Mesodermal cell (in vitro differentiated cells): ENCODE data around the gene RAB8B.

Experiments
- H3K27ac ChIP-seq: 2 replicates; pipeline ENCODE4 v1.7.0; 2013; ENCODE audit warnings: mild to moderate bottlenecking, low read depth, low read length, moderate library complexity; ENCODE audit not compliant: severe bottlenecking
- H3K36me3 ChIP-seq: 2 replicates; pipeline ENCODE4 v1.7.1; 2013; ENCODE audit warnings: mild to moderate bottlenecking, low read length, moderate library complexity; ENCODE audit not compliant: control insufficient read depth, insufficient read depth
- H3K4me1 ChIP-seq: one replicate; pipeline ENCODE4 v1.7.1; 2013; ENCODE audit warnings: mild to moderate bottlenecking, low read length; ENCODE audit not compliant: insufficient read depth, control insufficient read depth, poor library complexity, severe bottlenecking
- H3K4me3 ChIP-seq: 2 replicates; pipeline ENCODE4 v1.7.0; 2013; ENCODE audit warnings: low read length, control low read depth, mild to moderate bottlenecking; ENCODE audit not compliant: insufficient read depth, poor library complexity, severe bottlenecking; ENCODE audit errors: extremely low read depth
- H3K9me3 ChIP-seq: 2 replicates; pipeline ENCODE4 v1.7.1; 2013; ENCODE audit warnings: mild to moderate bottlenecking, low read length, moderate library complexity; ENCODE audit not compliant: control insufficient read depth
- WGBS, 2 experiments: methylation state at CpG; one replicate each; pipeline ENCODE4 v1.1.5; 2013; ENCODE audit warnings: missing lambda C conversion rate in 2 of 2; ENCODE audit not compliant: insufficient coverage in 2 of 2; 5-methylcytosine and 5-hydroxymethylcytosine counted together

Gene RAB8B

DNA sequence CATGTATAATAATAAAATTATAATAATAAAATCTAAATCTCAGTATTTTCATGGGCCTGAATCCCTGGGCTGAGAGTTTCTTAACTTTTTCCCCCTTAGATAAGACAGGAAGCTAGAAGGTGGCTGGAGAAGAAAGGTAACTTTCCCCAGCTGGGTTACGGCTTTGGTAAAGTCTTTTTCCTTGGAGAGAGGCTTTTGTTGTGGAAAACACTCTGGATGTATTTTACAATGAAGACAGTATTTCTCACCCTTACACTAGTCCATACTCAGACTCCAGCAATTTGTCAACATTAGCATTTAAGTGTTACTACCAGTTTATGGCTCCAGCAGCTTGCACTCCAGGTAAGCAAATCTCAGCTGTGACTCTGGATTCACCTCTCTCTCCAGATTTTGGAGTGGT, 122.9 kb downstream of the RAB8B start:
- Histone ChIP-seq H3K4me3 (no peak overlapping the region), H3K4me1 (no peaks in the 10 kb centered on the region), H3K9me3 (no peaks in the 10 kb centered on the region), H3K27ac (no peak overlapping the region), H3K36me3 (no peaks in the 10 kb centered on the region)
- WGBS, 2 experiments: no CpG with 5 or more reads among the region's 1 CpG

DNA sequence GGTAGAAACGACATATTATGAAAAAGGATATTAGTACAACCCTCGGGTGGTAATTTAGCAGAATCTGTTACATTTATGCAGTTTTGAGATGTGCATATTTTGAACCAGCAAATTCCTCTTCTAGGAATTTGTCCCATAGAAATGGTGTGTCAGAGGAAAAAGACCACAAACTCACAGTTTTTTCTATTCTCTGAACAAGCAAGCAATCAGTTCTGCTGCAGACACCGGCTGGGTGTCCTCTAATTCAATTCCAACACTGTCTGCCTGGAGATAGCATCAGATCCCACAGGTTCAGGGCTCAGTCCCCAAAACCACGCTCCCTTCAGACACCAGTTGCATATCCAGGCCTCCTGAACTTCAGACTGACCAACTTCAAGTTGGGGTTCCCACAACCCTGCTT, 124.4 kb downstream of the RAB8B start:
- Histone ChIP-seq H3K27ac (no peak overlapping the region), H3K9me3 (no peaks in the 10 kb centered on the region), H3K4me1 (no peaks in the 10 kb centered on the region), H3K4me3 (no peak overlapping the region), H3K36me3 (no peaks in the 10 kb centered on the region)
- WGBS, 2 experiments: 83 to 91% methylated on average over 2 to 3 of the region's 4 CpGs

DNA sequence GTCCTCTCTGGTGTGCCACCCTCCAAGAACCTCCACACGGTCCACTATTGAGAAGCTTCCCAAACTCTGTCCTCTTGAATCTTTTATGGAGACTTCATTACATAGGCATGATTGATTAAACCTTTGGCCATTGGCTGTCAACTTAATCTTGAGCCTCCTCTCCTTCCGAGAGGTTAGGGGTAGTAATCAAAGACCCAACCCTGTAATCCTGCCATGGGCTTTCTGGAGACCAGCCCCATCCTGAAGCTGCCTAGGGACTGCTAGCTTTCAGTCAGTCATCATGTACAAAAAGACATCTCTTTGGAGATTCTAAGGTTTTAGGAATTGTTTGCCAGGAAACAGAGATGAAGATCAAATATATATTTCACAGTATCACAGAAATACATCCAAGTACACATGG, 125.0 kb downstream of the RAB8B start:
- Histone ChIP-seq H3K27ac (no peak overlapping the region), H3K4me1 (no peaks in the 10 kb centered on the region), H3K9me3 (no peaks in the 10 kb centered on the region), H3K36me3 (no peaks in the 10 kb centered on the region), H3K4me3 (no peak overlapping the region)
- 75 to 89% methylated on average over 1 to 2 of the region's 2 CpGs for WGBS, 2 experiments
